Mesenchymal stem cell (in vitro differentiated cells and primary cell): Measurements from ENCODE around the gene TIMM8A.

Experiments
- DNase-seq: peaks from one replicate; pipeline ENCODE4 v3.0.0-alpha.2; 2013
- H2AFZ ChIP-seq: one replicate; pipeline ENCODE4 v1.6.1; 2013; ENCODE audit warnings: low read depth, mild to moderate bottlenecking, control low read depth, inconsistent platforms, low read length, moderate library complexity
- H2AK5ac ChIP-seq: 2 replicates; pipeline ENCODE4 v1.6.1; 2013; ENCODE audit warnings: low read length, moderate library complexity, mild to moderate bottlenecking, inconsistent platforms; ENCODE audit not compliant: severe bottlenecking
- H2BK120ac ChIP-seq: one replicate; pipeline ENCODE4 v1.6.1; 2013; ENCODE audit warnings: low read depth, mild to moderate bottlenecking, inconsistent platforms, low read length, moderate library complexity
- H2BK12ac ChIP-seq, 2 experiments: one replicate each; pipeline ENCODE4 v1.6.1; 2013; ENCODE audit warnings: inconsistent platforms in 2 of 2, low read length in 2 of 2, mild to moderate bottlenecking in 2 of 2, moderate library complexity in 2 of 2, control low read depth in 1 of 2
- H2BK15ac ChIP-seq: one replicate; pipeline ENCODE4 v1.6.1; 2013; ENCODE audit warnings: mild to moderate bottlenecking, low read depth, inconsistent platforms; ENCODE audit not compliant: poor library complexity, severe bottlenecking
- H2BK5ac ChIP-seq: 2 replicates; pipeline ENCODE4 v1.6.1; 2013; ENCODE audit warnings: low read depth, mild to moderate bottlenecking, low read length, control low read depth, inconsistent platforms; ENCODE audit not compliant: poor library complexity, severe bottlenecking
- H3K14ac ChIP-seq, 2 experiments: one replicate each; pipeline ENCODE4 v1.6.1; 2013; ENCODE audit warnings: inconsistent platforms in 2 of 2, low read length in 2 of 2, control low read depth in 1 of 2, mild to moderate bottlenecking in 1 of 2, moderate library complexity in 1 of 2
- H3K18ac ChIP-seq, 2 experiments: one replicate each; pipeline ENCODE4 v1.6.1; 2013; ENCODE audit warnings: inconsistent platforms in 2 of 2, low read length in 2 of 2, control low read depth in 1 of 2, low read depth in 1 of 2, mild to moderate bottlenecking in 1 of 2
- H3K23ac ChIP-seq, 2 experiments: one replicate each; pipeline ENCODE4 v1.6.1; 2013; ENCODE audit warnings: inconsistent platforms in 2 of 2, low read length in 2 of 2, mild to moderate bottlenecking in 2 of 2, moderate library complexity in 2 of 2, control low read depth in 1 of 2
- H3K27ac ChIP-seq: 2 replicates; pipeline ENCODE4 v1.5.1; 2013; ENCODE audit warnings: mild to moderate bottlenecking, moderate library complexity, low read length, control low read depth, inconsistent platforms; ENCODE audit not compliant: poor library complexity, severe bottlenecking
- H3K27me3 ChIP-seq, 2 experiments: 2 replicates each; pipeline versions ENCODE4 v1.6.1 to v1.7.0; 2013; ENCODE audit warnings: low read length in 2 of 2, mild to moderate bottlenecking in 2 of 2, moderate library complexity in 2 of 2, control low read depth in 1 of 2, inconsistent platforms in 1 of 2; ENCODE audit not compliant: control insufficient read depth in 1 of 2, insufficient read depth in 1 of 2
- H3K36me3 ChIP-seq, 2 experiments: 2 replicates each; pipeline versions ENCODE4 v1.6.1 to v1.7.0; 2013; ENCODE audit warnings: low read length in 2 of 2, control low read depth in 1 of 2, inconsistent platforms in 1 of 2, low read depth in 1 of 2, mild to moderate bottlenecking in 1 of 2; ENCODE audit not compliant: insufficient read depth in 2 of 2, control insufficient read depth in 1 of 2
- H3K4ac ChIP-seq, 2 experiments: one replicate each; pipeline ENCODE4 v1.6.1; 2013; ENCODE audit warnings: inconsistent platforms in 2 of 2, low read length in 2 of 2, mild to moderate bottlenecking in 2 of 2, moderate library complexity in 2 of 2, control low read depth in 1 of 2, low read depth in 1 of 2
- H3K4me1 ChIP-seq: 2 replicates; pipeline ENCODE4 v1.6.1; 2013; ENCODE audit warnings: low read depth, low read length, control low read depth; ENCODE audit not compliant: control insufficient read depth, insufficient read depth
- H3K4me2 ChIP-seq: 2 replicates; pipeline ENCODE4 v1.6.1; 2013; ENCODE audit warnings: low read length, mild to moderate bottlenecking, inconsistent platforms; ENCODE audit not compliant: poor library complexity, severe bottlenecking
- H3K4me3 ChIP-seq, 2 experiments: 2 replicates each; pipeline versions ENCODE4 v1.5.1 to v1.7.0; 2013; ENCODE audit warnings: low read length in 2 of 2, mild to moderate bottlenecking in 2 of 2, control low read depth in 1 of 2, low read depth in 1 of 2; ENCODE audit not compliant: insufficient read depth in 1 of 2
- H3K79me1 ChIP-seq: replicated peaks from 2 replicates; pipeline ENCODE4 v1.6.1; 2013; ENCODE audit warnings: mild to moderate bottlenecking, control low read depth, low read length, inconsistent platforms; ENCODE audit not compliant: poor library complexity, severe bottlenecking
- H3K9ac ChIP-seq: 2 replicates; pipeline ENCODE4 v1.7.0; 2013; ENCODE audit warnings: mild to moderate bottlenecking, low read length, moderate library complexity
- H3K9me3 ChIP-seq: 2 replicates; pipeline ENCODE4 v1.7.0; 2013; ENCODE audit warnings: mild to moderate bottlenecking, low read length; ENCODE audit not compliant: control insufficient read depth
- H4K8ac ChIP-seq: one replicate; pipeline ENCODE4 v1.6.1; 2013; ENCODE audit warnings: inconsistent platforms, mild to moderate bottlenecking, low read length, moderate library complexity
- H4K91ac ChIP-seq: one replicate; pipeline ENCODE4 v1.6.1; 2013; ENCODE audit warnings: mild to moderate bottlenecking, low read length, inconsistent platforms
- WGBS: methylation state at CpG from one replicate; pipeline ENCODE4 v1.1.7; 2013; ENCODE audit warnings: mixed read lengths; 5-methylcytosine and 5-hydroxymethylcytosine counted together

TIMM8A gene

GRCh38 chrX:101386542-101386885, 38.0 kb upstream of the TIMM8A start:
- no peak for DNase-seq

GRCh38 chrX:101385795-101386541, 37.4 kb upstream of the TIMM8A start, which contains the start of gene BTK:
BTK (minus strand) TSS chrX:101386191; CDS start chrX:101375284, 10,907 bp downstream.
- no peak within 1 kb of the TSS for H3K4me2 ChIP-seq
- no peak within 1 kb of the TSS for H2BK15ac ChIP-seq
- no peaks in the 10 kb centered on the region for H3K36me3 ChIP-seq
- no peak within 1 kb of the TSS for H4K8ac ChIP-seq
- no peaks in the 10 kb centered on the region for H3K9me3 ChIP-seq
- H3K14ac ChIP-seq: no peak within 1 kb of the TSS
- H2BK120ac ChIP-seq: no peak within 1 kb of the TSS
- H3K4me1 ChIP-seq: no peaks in the 10 kb centered on the region
- no peak within 1 kb of the TSS for H2BK12ac ChIP-seq
- H2BK5ac ChIP-seq: no peak within 1 kb of the TSS
- H3K27me3 ChIP-seq: peaks cover 0 to 22% of the 10 kb centered on the region in 2 experiments
- no peak for DNase-seq
- no peak within 1 kb of the TSS for H3K9ac ChIP-seq
- no peak within 1 kb of the TSS for H3K18ac ChIP-seq
- WGBS: 80% methylated on average over 9 of the region's 9 CpGs
- no peak within 1 kb of the TSS for H4K91ac ChIP-seq
- H3K27ac ChIP-seq: no peak within 1 kb of the TSS
- H2AFZ ChIP-seq: no peak within 1 kb of the TSS
- H3K4me3 ChIP-seq: no peak within 1 kb of the TSS
- H3K4ac ChIP-seq: no peak within 1 kb of the TSS
- H2AK5ac ChIP-seq: no peak within 1 kb of the TSS
- no peaks in the 10 kb centered on the region for H3K79me1 ChIP-seq
- no peak within 1 kb of the TSS for H3K23ac ChIP-seq

More at GRCh38 chrX:101386542-101386885, 38.0 kb upstream of the TIMM8A start:
- no peak overlapping the region for H2BK5ac ChIP-seq
- H3K9ac ChIP-seq: no peak overlapping the region
- no peaks in the 10 kb centered on the region for H3K79me1 ChIP-seq
- no peak overlapping the region for H2BK120ac ChIP-seq
- H4K8ac ChIP-seq: no peak overlapping the region
- no peak overlapping the region for H3K23ac ChIP-seq
- no peak overlapping the region for H3K18ac ChIP-seq
- H3K4ac ChIP-seq: no peak overlapping the region
- H3K9me3 ChIP-seq: no peaks in the 10 kb centered on the region
- no peak overlapping the region for H3K14ac ChIP-seq
- H3K4me3 ChIP-seq: no peak overlapping the region
- H3K27me3 ChIP-seq: peaks cover 0 to 22% of the 10 kb centered on the region in 2 experiments
- no peak overlapping the region for H3K27ac ChIP-seq
- no peak overlapping the region for H2AFZ ChIP-seq
- no peak overlapping the region for H4K91ac ChIP-seq
- no peak overlapping the region for H3K4me2 ChIP-seq
- no peak overlapping the region for H2BK12ac ChIP-seq
- WGBS: 84% methylated on average over 6 of the region's 6 CpGs
- no peak overlapping the region for H2AK5ac ChIP-seq
- H2BK15ac ChIP-seq: no peak overlapping the region
- H3K4me1 ChIP-seq: no peaks in the 10 kb centered on the region
- H3K36me3 ChIP-seq: peaks cover 0 to under 1% of the 10 kb centered on the region in 2 experiments

DNA sequence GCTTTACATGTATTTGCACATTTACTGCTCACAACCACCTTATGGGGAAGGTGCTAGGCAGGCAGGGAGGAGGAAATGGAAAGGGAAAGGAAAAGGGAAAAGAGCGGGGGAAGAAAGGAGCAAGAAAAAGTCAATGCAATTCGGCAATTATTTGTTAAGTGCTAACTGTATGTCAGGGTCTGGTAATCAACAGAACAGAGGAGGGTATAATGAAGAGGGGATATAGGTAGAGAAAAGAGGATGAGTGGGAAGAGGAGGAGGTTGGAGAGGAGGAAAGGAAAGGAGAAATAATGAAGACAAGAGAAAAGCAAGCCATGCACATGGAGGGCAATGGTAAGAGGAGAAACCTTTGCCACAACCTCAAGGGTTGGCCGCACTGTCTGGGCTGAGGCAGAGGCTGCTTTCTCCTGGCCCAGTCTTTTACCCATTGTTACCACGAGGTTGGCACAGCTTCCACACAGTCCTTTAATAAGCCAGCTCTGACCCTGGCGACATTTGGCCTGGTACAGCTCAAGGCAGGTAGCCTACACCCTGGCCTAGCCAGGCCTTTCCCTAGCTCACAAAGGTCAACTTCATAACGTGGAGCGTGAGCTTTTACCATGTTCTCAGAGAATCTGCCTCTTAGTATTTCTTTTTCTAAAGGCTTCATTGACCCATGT, 36.6 kb upstream of the TIMM8A start:
- Histone ChIP-seq H3K4me3 (no peak overlapping the region), H3K4me1 (no peaks in the 10 kb centered on the region), H4K8ac (no peak overlapping the region), H2BK5ac (no peak overlapping the region), H3K27me3 (peaks cover 0 to 22% of the 10 kb centered on the region in 2 experiments), H3K36me3 (no peaks in the 10 kb centered on the region), H3K4ac (no peak overlapping the region), H2BK15ac (no peak overlapping the region), H2BK120ac (no peak overlapping the region), H2AFZ (no peak overlapping the region), H3K4me2 (no peak overlapping the region), H3K18ac (no peak overlapping the region), H3K9me3 (no peaks in the 10 kb centered on the region), H3K27ac (no peak overlapping the region), H4K91ac (no peak overlapping the region), H2AK5ac (no peak overlapping the region), H3K23ac (no peak overlapping the region), H3K9ac (no peak overlapping the region), H2BK12ac (no peak overlapping the region), H3K79me1 (no peaks in the 10 kb centered on the region), H3K14ac (no peak overlapping the region)
- DNase-seq: no peak
- WGBS: 89% methylated on average over 7 of the region's 7 CpGs

- H3K36me3 ChIP-seq: no peaks in the 10 kb centered on the region
Observed at GRCh38 chrX:101383679-101384205, 35.2 kb upstream of the TIMM8A start.

More at GRCh38 chrX:101383679-101384205, 35.2 kb upstream of the TIMM8A start:
- 74% methylated on average over 2 of the region's 4 CpGs for WGBS
- no peaks in the 10 kb centered on the region for H3K79me1 ChIP-seq
- no peak overlapping the region for H3K9ac ChIP-seq
- no peak overlapping the region for H3K4ac ChIP-seq
- no peaks in the 10 kb centered on the region for H3K9me3 ChIP-seq
- no peak overlapping the region for H3K4me2 ChIP-seq
- no peak overlapping the region for H3K23ac ChIP-seq
- no peak overlapping the region for H2BK120ac ChIP-seq
- no peak overlapping the region for H3K14ac ChIP-seq
- no peak overlapping the region for H2AFZ ChIP-seq
- no peak overlapping the region for H2AK5ac ChIP-seq
- no peak for DNase-seq
- no peak overlapping the region for H3K18ac ChIP-seq
- no peak overlapping the region for H4K91ac ChIP-seq
- no peaks in the 10 kb centered on the region for H3K4me1 ChIP-seq
- H4K8ac ChIP-seq: no peak overlapping the region
- no peak overlapping the region for H3K27ac ChIP-seq
- peaks cover 0 to 30% of the 10 kb centered on the region in 2 experiments for H3K27me3 ChIP-seq
- no peak overlapping the region for H2BK12ac ChIP-seq
- H3K4me3 ChIP-seq: no peak overlapping the region
- H2BK15ac ChIP-seq: no peak overlapping the region
- no peak overlapping the region for H2BK5ac ChIP-seq
